HG03095 (cell line): ENCODE results near the gene BICRA.
"Not testable (repeated sequence)": the region's sequence is repeated elsewhere in the genome, so short reads cannot be mapped to it uniquely, and the experiment has no call there.

Experiments used
- ATAC-seq: cut with Tn5 transposase; IDR thresholded peaks from one replicate; pipeline ENCODE4 v1.9.1; 2021; ENCODE audit warnings: moderate library complexity; ENCODE audit not compliant: unreplicated experiment

The BICRA gene

GRCh38 chr19:47608969-47609905, at the start of gene BICRA:
TSS of gene BICRA (plus strand) at chr19:47609134. CDS start at chr19:47673575, 64,441 bp downstream.
- ATAC-seq = peak; percentile 28

GRCh38 chr19:47560999-47561398, 47.9 kb upstream of the BICRA start:
- ATAC-seq = no peak

GRCh38 chr19:47561440-47562057, 47.4 kb upstream of the BICRA start:
- no peak for ATAC-seq

GRCh38 chr19:47564081-47564480, 44.9 kb upstream of the BICRA start:
- ATAC-seq = no peak

- no peak for ATAC-seq
Measured at GRCh38 chr19:47569331-47569730, 39.6 kb upstream of the BICRA start.

- ATAC-seq = no peak
Measured at GRCh38 chr19:47572635-47573034, 36.3 kb upstream of the BICRA start.

GRCh38 chr19:47573071-47574026, 35.6 kb upstream of the BICRA start, which contains the start of gene ZNF541:
TSS of gene ZNF541 (minus strand) at chr19:47573148. CDS start at chr19:47555856, 17,292 bp downstream.
- no peak for ATAC-seq

- no peak for ATAC-seq
Measured at GRCh38 chr19:47580397-47580796, 28.5 kb upstream of the BICRA start.

GRCh38 chr19:47581605-47582319, 27.2 kb upstream of the BICRA start:
- ATAC-seq = no peak

- no peak for ATAC-seq
Measured at GRCh38 chr19:47582320-47582909, 26.5 kb upstream of the BICRA start.

GRCh38 chr19:47583161-47583560, 25.8 kb upstream of the BICRA start:
- not testable (repeated sequence) for ATAC-seq

- ATAC-seq = no peak
Measured at GRCh38 chr19:47587295-47587694, 21.6 kb upstream of the BICRA start.

GRCh38 chr19:47589824-47590223, 19.1 kb upstream of the BICRA start:
- no peak for ATAC-seq

GRCh38 chr19:47593860-47594259, 15.1 kb upstream of the BICRA start:
- no peak for ATAC-seq

GRCh38 chr19:47595944-47596343, 13.0 kb upstream of the BICRA start:
- ATAC-seq = no peak

- ATAC-seq = no peak
Measured at GRCh38 chr19:47598407-47599349, 10.3 kb upstream of the BICRA start.

- not testable (repeated sequence) for ATAC-seq
Measured at GRCh38 chr19:47599671-47600245, 9.2 kb upstream of the BICRA start.
